GM21381 (cell line): ENCODE results near the gene MOGAT3.
A peak's percentile ranks its signal among the peaks of the same experiment; 100 is the strongest.

Experiments used
- ATAC-seq: cut with Tn5 transposase; IDR thresholded peaks from one replicate; pipeline ENCODE4 v1.9.1; 2021; ENCODE audit warnings: mild to moderate bottlenecking, moderate library complexity; ENCODE audit not compliant: unreplicated experiment

MOGAT3 gene

DNA sequence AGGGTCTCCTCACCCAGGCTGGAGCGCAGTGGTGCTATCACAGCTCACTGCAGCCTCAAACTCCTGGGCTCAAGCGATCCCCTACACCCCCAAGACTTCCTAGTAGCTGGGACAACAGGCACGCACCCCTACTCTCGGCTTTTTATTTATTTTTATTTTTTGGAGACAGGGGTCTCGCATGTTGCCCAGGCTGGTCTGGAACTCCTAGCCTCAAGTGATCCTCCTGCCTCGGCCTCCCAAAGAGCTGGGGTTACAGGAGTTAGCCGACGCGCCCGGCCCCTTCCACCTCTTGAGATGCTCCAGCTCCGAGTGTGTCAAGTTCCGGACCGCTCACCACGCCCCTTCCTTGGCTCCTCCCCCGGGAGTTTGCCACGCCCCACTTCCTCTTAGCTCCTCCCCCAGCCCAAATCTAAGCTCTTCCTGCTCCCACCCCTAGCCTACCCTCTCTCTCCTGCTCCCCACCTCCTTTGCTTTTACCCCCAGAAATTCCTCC, 27.0 kb downstream of the MOGAT3 start:
- no peak for ATAC-seq

GRCh38 chr7:101172854-101173751, 27.7 kb downstream of the MOGAT3 start:
- ATAC-seq = no peak

DNA sequence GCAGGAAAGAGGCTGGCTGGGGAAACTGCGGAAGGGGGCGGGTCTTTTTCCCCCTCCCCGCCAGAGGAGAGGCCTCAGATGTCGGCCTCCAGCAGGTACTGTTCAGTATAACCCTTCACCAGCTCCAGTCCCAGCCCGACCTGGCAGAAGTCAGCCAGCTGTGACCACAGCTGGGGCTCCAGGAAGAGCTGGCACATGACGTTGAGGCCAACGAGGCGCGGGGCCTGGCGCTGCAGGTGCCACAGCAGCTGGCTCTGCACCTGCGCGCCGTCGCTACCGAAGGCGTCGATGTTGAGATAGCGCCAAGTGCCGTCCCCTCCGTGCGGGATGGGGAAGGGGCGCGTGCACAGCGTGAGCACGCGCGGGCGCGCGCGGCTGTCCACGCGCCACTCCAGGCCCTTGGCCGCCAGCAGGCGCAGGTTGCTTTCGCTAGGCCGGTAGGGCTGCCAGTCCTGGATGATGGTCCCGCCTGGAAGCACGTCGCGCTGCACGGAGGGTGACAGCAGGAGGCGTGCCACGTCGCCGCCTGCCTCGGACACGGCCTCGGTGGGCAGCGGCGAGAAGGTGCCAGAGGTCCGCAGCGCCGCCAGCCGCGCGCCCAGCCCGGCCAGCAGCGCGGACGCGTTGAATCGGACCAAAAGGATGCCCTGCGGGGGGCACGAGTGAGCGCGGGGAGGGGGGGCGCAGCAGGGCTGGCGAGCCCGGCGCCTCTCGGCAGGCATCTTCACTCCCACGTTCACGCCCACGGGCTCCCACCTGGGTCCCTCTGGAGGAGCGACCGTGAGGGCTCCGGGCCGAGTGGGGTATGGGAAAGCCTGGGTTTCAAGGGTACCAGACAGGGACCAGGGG, 28.6 kb downstream of the MOGAT3 start:
- no peak for ATAC-seq

DNA sequence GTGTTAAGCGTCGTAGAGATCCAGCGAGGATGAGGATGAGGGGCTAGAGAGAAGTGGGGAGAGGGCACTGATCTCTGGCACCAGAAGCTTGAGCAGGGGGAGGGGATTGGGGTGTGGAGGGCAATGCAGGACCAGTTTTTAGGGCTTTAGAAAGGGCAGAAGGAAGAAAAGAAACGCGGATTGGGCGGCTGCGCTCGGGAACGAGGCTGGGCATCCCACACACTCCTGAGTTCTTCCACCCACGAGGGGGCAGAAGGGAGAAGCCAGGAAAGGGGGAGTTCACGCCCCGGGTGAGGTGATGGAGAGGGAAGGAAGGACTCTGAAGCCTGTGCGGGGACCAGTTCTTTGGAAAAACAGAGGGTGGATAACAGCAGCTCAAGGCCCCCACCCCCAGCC, 29.4 kb downstream of the MOGAT3 start:
- no peak for ATAC-seq

- ATAC-seq = no peak
Measured at GRCh38 chr7:101170617-101171441, 30.0 kb downstream of the MOGAT3 start.

DNA sequence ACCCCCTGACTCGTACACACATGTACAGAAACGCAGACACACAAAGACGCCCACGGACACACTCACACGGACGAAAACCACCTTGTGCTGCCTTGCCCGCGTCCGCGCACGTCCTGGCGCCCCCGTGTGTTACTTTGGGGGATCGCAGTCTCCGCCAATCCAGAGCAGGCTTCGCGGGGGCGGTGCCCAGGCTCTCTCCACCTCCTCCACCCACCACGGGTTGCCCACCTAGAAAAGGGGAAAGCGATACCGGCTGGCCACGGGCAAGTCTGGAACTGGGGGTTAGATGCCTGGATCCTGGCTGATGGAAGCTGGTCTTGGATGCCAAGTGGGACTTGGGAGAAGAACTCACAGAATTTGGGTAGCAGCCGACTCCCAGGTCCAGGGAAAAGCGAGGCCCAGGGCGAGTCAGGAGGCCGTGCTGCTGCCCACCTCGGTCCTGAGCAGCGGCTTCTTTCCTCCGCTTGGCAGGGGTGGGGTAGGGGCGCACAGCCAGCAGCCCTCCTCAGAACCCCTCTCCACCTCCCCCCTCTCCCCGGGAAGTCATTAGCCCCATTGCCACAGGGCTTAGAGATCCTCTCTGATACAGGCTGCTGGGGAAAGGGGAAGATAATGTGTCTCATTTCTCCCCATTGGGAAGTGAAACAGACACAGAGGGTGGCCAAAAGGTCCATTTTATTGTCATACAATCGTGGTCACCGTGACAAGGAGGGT, 30.8 kb downstream of the MOGAT3 start:
- ATAC-seq = no peak

- no peak for ATAC-seq
Measured at GRCh38 chr7:101169110-101169837, 31.6 kb downstream of the MOGAT3 start.

DNA sequence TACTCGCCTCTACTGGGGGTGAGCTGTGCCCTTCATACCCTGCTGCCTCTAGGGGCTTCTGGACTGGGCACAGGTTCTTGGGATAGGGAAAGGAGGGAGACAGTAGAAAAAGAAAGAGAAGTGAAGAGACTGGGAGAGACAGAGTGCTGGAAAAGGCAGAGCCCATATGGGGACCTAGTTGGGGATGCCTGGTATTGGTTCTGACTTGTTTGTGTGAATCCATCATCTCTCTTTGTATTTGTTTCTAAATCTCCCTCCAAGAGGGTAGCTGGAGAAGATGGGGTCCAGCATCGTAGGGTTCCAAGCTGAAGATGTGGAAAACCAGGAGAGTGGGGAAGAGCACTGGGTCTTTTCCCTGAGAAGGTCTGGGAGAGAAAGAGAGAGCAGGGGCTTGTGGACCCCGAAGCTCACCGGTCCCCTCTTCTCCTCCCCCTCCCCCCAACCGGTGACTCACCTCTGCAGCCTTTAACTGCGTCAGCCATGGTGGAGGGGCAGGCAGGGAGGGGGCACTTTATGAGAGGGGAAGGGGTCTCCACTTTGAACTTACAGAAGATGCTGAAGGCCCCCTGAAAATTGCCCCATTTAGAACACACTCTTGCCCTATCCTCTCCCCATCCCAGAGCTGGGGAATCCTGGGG, 32.3 kb downstream of the MOGAT3 start:
- no peak for ATAC-seq

DNA sequence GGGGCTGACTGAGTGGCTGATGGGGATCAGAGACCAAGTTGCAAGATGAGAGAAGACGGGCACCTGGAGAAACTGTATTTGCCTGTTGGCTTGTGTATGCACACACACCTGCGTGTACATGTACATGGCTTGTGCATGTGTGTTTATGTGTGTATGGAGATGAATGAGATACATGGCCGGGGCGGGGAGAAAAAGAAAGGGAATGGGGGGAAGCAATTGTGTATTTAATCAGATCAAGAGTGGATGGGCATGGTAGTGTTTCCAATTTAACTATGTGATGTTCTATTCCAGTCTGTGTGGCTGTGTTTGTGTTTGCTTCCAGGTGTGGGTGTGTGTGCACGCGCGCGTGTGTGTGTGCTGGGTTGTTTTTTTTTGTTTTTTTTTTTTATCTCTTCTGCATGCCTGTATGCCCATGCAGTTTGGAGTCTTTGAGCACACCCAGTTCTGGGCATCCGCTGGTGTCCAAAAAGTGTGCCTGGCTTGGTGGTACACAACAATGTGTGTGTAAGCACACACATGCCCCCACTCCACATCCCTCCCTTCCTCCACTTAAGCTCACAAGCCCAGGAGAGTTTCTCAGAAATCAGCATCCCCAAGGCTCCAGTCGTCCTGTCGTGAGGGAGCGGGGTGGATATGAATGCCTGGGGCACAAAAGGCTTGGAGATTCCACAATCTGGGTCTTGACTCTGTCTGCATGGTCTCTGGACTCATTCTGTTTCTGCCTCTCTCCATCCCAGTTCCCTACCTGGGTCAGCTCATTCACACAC, 33.0 kb downstream of the MOGAT3 start:
- ATAC-seq = no peak

DNA sequence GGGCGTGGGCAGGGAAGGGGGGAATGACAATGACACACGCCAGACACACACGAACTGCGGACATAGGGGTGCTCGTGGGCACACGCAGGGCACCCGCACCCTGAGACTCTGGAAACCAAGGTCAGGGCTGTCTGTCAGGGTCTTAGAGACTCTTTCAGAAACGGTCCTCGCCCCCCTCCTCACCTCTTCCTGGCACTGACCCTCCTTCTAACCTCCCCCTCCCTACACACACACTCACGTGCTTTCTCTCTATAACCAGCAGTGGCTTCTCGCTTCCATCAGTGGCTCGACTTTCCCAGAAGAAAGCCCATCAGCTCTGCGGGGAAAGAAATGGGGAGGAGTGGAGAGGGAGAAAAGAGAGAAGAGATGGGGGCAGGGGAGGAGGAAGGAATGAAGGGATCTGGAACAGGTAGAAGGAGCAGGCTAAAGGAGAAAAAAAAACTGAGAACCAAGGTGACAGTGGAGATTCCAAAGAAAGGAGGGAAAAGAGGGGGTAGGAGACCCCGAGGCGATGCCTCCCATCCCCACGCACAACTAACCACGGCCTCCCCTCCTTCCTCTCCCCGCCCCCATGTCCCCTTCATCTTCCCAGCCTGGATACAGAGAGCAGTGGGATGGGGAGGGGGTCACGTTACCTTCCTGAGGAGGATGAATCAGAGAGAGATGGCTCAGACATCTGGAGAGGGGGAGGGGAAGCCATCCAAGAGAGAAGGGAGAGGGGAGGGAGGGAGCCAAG, 33.8 kb downstream of the MOGAT3 start:
- no peak for ATAC-seq

- no peak for ATAC-seq
Measured at GRCh38 chr7:101166648-101166908, 34.3 kb downstream of the MOGAT3 start.

DNA sequence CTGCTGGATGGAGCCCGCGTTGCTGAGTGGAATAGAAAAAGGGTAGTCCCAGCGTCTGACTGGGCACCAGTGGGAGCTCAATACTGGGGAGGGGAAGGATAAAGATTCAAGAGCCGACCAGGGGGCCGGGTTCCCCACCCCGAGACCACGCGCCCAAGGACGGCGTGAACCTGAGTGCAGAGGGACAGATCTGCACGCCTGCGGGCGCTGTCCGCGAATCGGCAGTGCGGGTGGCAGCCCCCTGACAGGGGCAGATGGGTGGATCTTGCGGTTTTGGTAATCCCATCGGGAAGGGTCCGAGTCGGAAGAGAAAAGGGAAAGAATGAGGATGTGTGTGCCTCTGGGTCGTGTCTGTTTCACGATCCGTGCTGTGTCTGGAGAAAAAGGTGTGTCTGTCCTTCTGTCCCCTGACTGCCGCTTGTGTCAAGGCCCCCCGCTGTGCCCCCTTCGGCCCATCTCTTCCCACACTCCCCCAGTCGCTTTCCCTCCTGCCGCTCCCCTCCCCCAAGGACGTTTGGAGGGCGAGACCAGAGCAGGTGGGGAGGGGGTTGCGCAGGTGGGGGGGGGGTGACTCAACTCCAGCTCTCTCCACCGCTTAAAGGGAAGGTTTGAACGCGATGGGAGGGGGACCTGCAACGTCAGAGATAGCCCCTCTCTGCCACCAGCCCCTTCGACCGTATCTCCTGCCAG, 34.7 kb downstream of the MOGAT3 start:
- no peak for ATAC-seq

- peak; percentile 58 for ATAC-seq
Measured at GRCh38 chr7:101165075-101165957, 35.5 kb downstream of the MOGAT3 start, which contains the start of gene VGF. VGF (minus strand) TSS chr7:101165569; CDS start chr7:101164843, 726 bp downstream.

DNA sequence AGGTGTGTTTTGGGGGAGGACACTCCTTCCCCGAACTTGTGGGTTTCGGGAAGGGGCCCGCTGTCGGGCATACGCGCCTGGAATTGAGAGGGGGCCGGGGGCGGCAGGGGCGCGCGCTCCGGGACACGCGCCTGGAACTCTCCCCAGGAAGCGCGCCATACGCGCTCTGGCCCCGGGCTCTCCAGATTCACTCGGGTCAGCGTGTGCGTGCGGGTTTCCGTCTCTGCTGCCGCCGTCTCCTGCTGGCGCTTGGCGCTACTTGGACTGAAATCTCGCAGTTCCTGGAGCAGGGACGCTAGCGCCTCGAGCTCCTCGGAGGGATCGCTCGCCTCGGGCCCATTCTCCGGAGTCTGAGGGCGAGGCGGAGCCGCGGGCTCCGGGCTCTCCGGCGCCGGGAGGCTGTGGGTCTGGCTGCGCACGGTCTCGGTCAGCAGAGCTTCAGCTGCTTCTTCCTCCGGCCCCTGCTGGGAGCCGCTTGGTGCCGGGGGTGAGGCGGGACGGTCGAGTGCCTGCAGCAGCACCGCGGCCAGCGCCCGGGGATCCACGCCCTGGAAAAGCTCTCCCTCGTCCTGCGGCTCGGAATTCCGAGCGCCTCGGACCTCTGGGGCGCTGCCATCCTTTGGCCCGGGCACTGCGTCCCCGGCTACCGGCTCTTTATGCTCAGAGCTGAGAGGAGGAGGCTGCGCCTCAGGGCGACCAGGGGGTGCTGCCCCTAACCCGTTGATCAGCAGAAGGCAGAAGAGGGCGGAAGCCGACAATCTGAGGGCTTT, 36.6 kb downstream of the MOGAT3 start:
- ATAC-seq = no peak

DNA sequence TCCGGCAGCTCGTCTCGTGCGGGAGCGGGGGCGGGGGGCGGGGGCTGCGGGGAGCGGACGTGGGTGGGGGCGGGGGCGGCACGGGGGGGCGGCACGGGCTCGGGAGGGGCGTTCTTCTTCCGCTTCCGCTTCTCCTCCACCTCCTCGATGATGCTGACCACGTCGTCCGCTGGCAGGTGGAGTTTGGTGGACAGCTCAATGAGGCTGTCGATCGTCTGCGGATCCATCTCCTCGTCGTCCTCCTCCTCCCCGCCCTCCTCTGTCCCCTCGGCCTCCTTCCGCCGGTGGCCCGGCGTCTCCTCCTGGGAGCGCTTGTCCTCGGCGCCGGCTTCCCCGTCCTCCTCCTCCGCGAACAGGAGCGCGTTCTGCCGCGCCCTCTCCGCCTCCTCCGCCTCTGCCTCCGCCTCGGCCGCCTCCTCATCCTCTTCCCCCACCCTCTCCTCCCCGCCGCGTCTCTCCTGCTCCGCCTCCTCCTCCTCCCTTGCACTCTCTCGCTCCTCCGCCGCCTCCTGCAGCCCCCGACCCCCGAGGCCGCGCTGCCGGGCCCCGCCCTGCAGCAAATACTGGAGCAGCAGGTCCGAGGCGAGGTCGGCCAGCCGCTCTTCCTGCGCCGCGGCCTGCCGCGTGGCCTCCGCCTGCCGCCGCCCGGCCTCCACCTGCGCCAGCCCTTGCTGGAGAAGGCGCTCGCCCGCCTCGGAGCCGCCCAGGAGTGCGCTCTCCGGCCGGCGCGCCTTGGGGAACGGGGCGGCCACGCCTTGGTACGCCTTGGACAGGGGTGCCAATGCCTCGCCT, 37.4 kb downstream of the MOGAT3 start:
- ATAC-seq = no peak
